HG03342 (cell line): Measurements from ENCODE around the gene SP8.
"Not testable (repeated sequence)": the region's sequence is repeated elsewhere in the genome, so short reads cannot be mapped to it uniquely, and the experiment has no call there.

Source experiments
- ATAC-seq: cut with Tn5 transposase; IDR thresholded peaks from one replicate; pipeline ENCODE4 v1.9.1; 2021; ENCODE audit warnings: mild to moderate bottlenecking, moderate library complexity; ENCODE audit not compliant: unreplicated experiment

SP8 gene

GRCh38 chr7:20786779-20787659 lies at the start of gene SP8:
SP8 (minus strand) TSS chr7:20786886; CDS start chr7:20786798, 88 bp downstream.
- ATAC-seq = no peak

GRCh38 chr7:20836424-20836823 lies 49.7 kb upstream of the SP8 start:
- ATAC-seq = not testable (repeated sequence)

GRCh38 chr7:20835111-20835750 lies 48.5 kb upstream of the SP8 start:
- no peak for ATAC-seq

GRCh38 chr7:20834656-20835055 lies 48.0 kb upstream of the SP8 start:
- ATAC-seq = no peak

GRCh38 chr7:20831956-20832355 lies 45.3 kb upstream of the SP8 start:
- ATAC-seq = no peak

GRCh38 chr7:20831451-20831850 lies 44.8 kb upstream of the SP8 start:
- ATAC-seq = no peak

- no peak for ATAC-seq
Measured at GRCh38 chr7:20828947-20829346, 42.3 kb upstream of the SP8 start.

- no peak for ATAC-seq
Measured at GRCh38 chr7:20827172-20827571, 40.5 kb upstream of the SP8 start.

- ATAC-seq = no peak
Measured at GRCh38 chr7:20826243-20826642, 39.6 kb upstream of the SP8 start.

- ATAC-seq = no peak
Measured at GRCh38 chr7:20825555-20825954, 38.9 kb upstream of the SP8 start.

GRCh38 chr7:20821390-20821789 lies 34.7 kb upstream of the SP8 start:
- not testable (repeated sequence) for ATAC-seq

GRCh38 chr7:20816372-20816959 lies 29.8 kb upstream of the SP8 start:
- ATAC-seq = no peak

- no peak for ATAC-seq
Measured at GRCh38 chr7:20804345-20804744, 17.7 kb upstream of the SP8 start.

GRCh38 chr7:20799566-20800366 lies 13.1 kb upstream of the SP8 start:
- ATAC-seq = no peak

GRCh38 chr7:20798694-20799121 lies 12.0 kb upstream of the SP8 start:
- ATAC-seq = no peak

- peak; percentile 82 for ATAC-seq
Measured at GRCh38 chr7:20798081-20798693, 11.5 kb upstream of the SP8 start.

GRCh38 chr7:20797462-20798080 lies 10.9 kb upstream of the SP8 start:
- ATAC-seq = peak; percentile 47

GRCh38 chr7:20797042-20797461 lies 10.4 kb upstream of the SP8 start:
- ATAC-seq = no peak

GRCh38 chr7:20796500-20796899 lies 9.8 kb upstream of the SP8 start:
- ATAC-seq = no peak

GRCh38 chr7:20795881-20796280 lies 9.2 kb upstream of the SP8 start:
- ATAC-seq = no peak
